ENCODE data around the gene GGT7. TPM values are rescaled to one million over a fixed set of nuclear protein-coding genes. Genes with fewer than 3 reads are reported as not detected.

Gene GGT7
- total RNA-seq, 1 experiment from 2014 or later, result 1.5 TPM

DNA sequence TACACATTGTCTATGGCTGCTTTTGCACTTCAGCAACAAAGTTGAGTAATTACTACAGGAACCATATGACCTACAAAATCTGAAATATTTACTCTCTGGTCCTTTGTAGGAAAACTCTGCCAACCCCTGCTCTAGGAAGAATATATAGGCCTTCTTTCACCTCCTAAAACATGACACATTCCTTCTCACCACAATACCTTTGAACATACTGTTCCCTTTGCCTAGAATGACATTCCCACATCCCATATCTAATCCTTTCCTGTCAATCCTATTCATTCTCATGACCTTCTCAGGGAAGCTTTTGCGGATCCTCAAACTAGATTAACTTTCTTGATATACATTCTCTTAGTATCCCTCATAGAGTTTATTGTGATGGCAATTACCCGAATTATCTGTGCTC lies 29.2 kb downstream of the GGT7 start:
- BruUV-seq (replicated peaks), result no TSS peak
- CTCF ChIA-PET, result no interaction called here
- POLR2A ChIA-PET (ENCODE audit: unreplicated experiment), result no interaction called here

GRCh38 chr20:34842143-34842542 lies 30.5 kb downstream of the GGT7 start:
- Histone ChIP-seq H3K27ac (ENCODE audit: low read length) (no peak overlapping the region), H3K9me2 (replicated peaks; ENCODE audit: low read length) (no peaks in the 10 kb centered on the region), H3K9ac (ENCODE audit: low read length) (no peak overlapping the region), H3K4me1 (ENCODE audit: insufficient read depth, low read length) (no peaks in the 10 kb centered on the region), H3K9me3 (ENCODE audit: low read length) (no peaks in the 10 kb centered on the region), H3K4me2 (ENCODE audit: low read length) (no peak overlapping the region), H4K20me1 (ENCODE audit: low read length) (no peaks in the 10 kb centered on the region), H3K79me2 (ENCODE audit: low read length) (no peaks in the 10 kb centered on the region), H2AFZ (ENCODE audit: low read length) (no peak overlapping the region), H3K36me3 (ENCODE audit: low read depth, low read length) (no peaks in the 10 kb centered on the region), H3F3A (ENCODE audit: low read length, unreplicated experiment) (no peaks in the 10 kb centered on the region), H3K4me3 (ENCODE audit: low read length) (no peak overlapping the region), H3K27me3 (ENCODE audit: low read length) (no peaks in the 10 kb centered on the region)
- BruUV-seq (replicated peaks), result no TSS peak
- intact Hi-C loops (cut with micrococcal nuclease), result no loop called here
- POLR2A ChIA-PET (ENCODE audit: unreplicated experiment), result no interaction called here
- TF ChIP-seq CTCF (conservative IDR thresholded peaks at IDR 0.05; ENCODE audit: low read depth, low read length) (no peak), EZH2 (IDR thresholded peaks at IDR 0.05; ENCODE audit: low read length, unreplicated experiment) (no peak), EZH2phosphoT487 (IDR thresholded peaks at IDR 0.05; ENCODE audit: borderline replicate concordance, low read length) (no peak)
- DNase-seq (no peak), ATAC-seq (no peak)
- CTCF ChIA-PET, result no interaction called here

More for the DNA sequence above, 29.2 kb downstream of the GGT7 start:
- Histone ChIP-seq H4K20me1 (ENCODE audit: low read length) (no peaks in the 10 kb centered on the region), H3K9me2 (replicated peaks; ENCODE audit: low read length) (no peaks in the 10 kb centered on the region), H2AFZ (ENCODE audit: low read length) (no peak overlapping the region), H3K9ac (ENCODE audit: low read length) (no peak overlapping the region), H3K36me3 (ENCODE audit: low read depth, low read length) (no peaks in the 10 kb centered on the region), H3K79me2 (ENCODE audit: low read length) (no peaks in the 10 kb centered on the region), H3K27me3 (ENCODE audit: low read length) (no peaks in the 10 kb centered on the region), H3K27ac (ENCODE audit: low read length) (no peak overlapping the region), H3F3A (ENCODE audit: low read length, unreplicated experiment) (no peaks in the 10 kb centered on the region), H3K4me3 (ENCODE audit: low read length) (no peak overlapping the region), H3K9me3 (ENCODE audit: low read length) (no peaks in the 10 kb centered on the region), H3K4me2 (ENCODE audit: low read length) (no peak overlapping the region), H3K4me1 (ENCODE audit: insufficient read depth, low read length) (no peaks in the 10 kb centered on the region)
- intact Hi-C loops (cut with micrococcal nuclease), result no loop called here
- ATAC-seq, result no peak
- DNase-seq, result no peak
- no peak for TF ChIP-seq EZH2phosphoT487 (IDR thresholded peaks at IDR 0.05; ENCODE audit: borderline replicate concordance, low read length)
- TF ChIP-seq CTCF (conservative IDR thresholded peaks at IDR 0.05; ENCODE audit: low read depth, low read length), result no peak
- TF ChIP-seq EZH2 (IDR thresholded peaks at IDR 0.05; ENCODE audit: low read length, unreplicated experiment), result no peak

DNA sequence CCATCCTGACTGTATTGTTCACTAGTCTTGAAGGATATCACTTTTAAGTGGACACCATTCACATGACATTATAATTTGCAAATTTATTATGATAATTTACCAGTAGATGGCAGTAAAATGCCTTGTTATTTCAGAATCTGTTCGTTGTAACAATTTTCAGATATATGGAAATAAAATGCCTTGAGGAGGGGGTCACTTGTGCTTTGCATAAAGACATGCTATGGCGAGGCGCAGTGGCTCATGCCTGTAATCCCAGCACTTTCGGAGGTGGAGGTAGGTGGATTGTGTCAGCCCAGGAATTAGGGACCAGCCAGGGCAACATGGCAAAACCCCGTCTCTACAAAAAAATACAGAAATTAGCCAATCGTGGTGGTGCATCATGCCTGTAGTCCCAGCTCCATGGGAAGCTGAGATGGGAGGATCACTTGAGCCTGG lies 38.2 kb downstream of the GGT7 start:
- no TSS peak for BruUV-seq (replicated peaks)
- peaks cover 13% of the 10 kb centered on the region; the same call in 1 of the 2 replicates for H3K27me3 ChIP-seq (ENCODE audit: low read length)
- peak overlapping the region; percentile 90 for H3K4me2 ChIP-seq (ENCODE audit: low read length)
- ChIA-PET POLR2A (ENCODE audit: unreplicated experiment) (interaction anchor here (0.7 kb wide), 1 partner anchor 281 kb away, joined by 4 read pairs; no protein-coding TSS in a partner anchor), CTCF (interaction anchor here (0.6 to 1.2 kb wide), 2 partner anchors 38 to 167 kb away, joined by 3 read pairs; partner anchors contain the start of gene GGT7)
- TF ChIP-seq EZH2phosphoT487 (IDR thresholded peaks at IDR 0.05; ENCODE audit: borderline replicate concordance, low read length), result no peak
- TF ChIP-seq CTCF (conservative IDR thresholded peaks at IDR 0.05; ENCODE audit: low read depth, low read length), result peak; percentile 72
- TF ChIP-seq EZH2 (IDR thresholded peaks at IDR 0.05; ENCODE audit: low read length, unreplicated experiment), result no peak
- no peaks in the 10 kb centered on the region for H3K9me2 ChIP-seq (replicated peaks; ENCODE audit: low read length)
- intact Hi-C loops (cut with micrococcal nuclease), result loop anchor here (1.0 to 10.0 kb wide), 4 partner anchors 40 to 430 kb away; no protein-coding TSS in a partner anchor
- no peaks in the 10 kb centered on the region for H3F3A ChIP-seq (ENCODE audit: low read length, unreplicated experiment)
- H3K9ac ChIP-seq (ENCODE audit: low read length), result no peak overlapping the region
- no peak overlapping the region for H3K27ac ChIP-seq (ENCODE audit: low read length)
- H3K36me3 ChIP-seq (ENCODE audit: low read depth, low read length), result no peaks in the 10 kb centered on the region
- H3K4me3 ChIP-seq (ENCODE audit: low read length), result peak overlapping the region; percentile 62
- no peaks in the 10 kb centered on the region for H3K79me2 ChIP-seq (ENCODE audit: low read length)
- H3K4me1 ChIP-seq (ENCODE audit: insufficient read depth, low read length), result no peaks in the 10 kb centered on the region
- DNase-seq (peak; percentile 86), ATAC-seq (peak; percentile 84)
- H4K20me1 ChIP-seq (ENCODE audit: low read length), result no peaks in the 10 kb centered on the region
- H3K9me3 ChIP-seq (ENCODE audit: low read length), result no peaks in the 10 kb centered on the region
- peak overlapping the region; percentile 80 for H2AFZ ChIP-seq (ENCODE audit: low read length)

Data from PC-3 (cell line).